GM10266 (cell line): ENCODE results near the gene ILF3.

ENCODE experiments used
- DNase-seq: peaks from one replicate; pipeline ENCODE4 v3.0.0; 2012; ENCODE audit errors: extremely low spot score
- CTCF ChIP-seq: IDR thresholded peaks from 2 replicates; pipeline ENCODE4 v1.5.1; 2012; ENCODE audit warnings: mild to moderate bottlenecking, low read depth; ENCODE audit not compliant: control insufficient read depth, insufficient read depth; ENCODE audit errors: missing control alignments

ILF3 gene

GRCh38 chr19:10701955-10702525, 47.9 kb downstream of the ILF3 start:
- TF ChIP-seq CTCF: peak; percentile 41
- DNase-seq: peak; percentile 66

- TF ChIP-seq CTCF: no peak
- DNase-seq: no peak
Measured at GRCh38 chr19:10706990-10707389, 52.8 kb downstream of the ILF3 start.

- no peak for DNase-seq
- no peak for TF ChIP-seq CTCF
Measured at GRCh38 chr19:10707440-10707839, 53.3 kb downstream of the ILF3 start.

GRCh38 chr19:10708291-10708690, 54.1 kb downstream of the ILF3 start:
- DNase-seq: no peak
- no peak for TF ChIP-seq CTCF

DNA sequence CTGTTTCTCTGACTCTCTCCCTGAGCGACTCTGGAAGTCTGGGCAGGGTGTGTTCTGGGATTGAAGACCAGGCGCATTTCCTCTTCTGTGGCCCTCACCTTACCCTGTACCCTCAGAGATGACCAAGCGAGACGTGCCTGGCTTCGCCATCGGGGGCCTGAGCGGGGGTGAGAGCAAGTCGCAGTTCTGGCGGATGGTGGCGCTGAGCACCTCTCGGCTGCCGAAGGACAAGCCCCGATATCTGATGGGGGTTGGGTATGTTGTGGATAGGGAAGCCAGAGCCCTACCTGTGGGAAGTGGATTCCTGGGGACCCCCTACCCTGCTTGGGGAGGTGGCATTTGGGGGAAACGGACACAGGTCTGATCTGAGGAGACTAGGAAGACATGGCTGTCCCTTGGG, 57.9 kb downstream of the ILF3 start:
- DNase-seq: no peak
- no peak for TF ChIP-seq CTCF

DNA sequence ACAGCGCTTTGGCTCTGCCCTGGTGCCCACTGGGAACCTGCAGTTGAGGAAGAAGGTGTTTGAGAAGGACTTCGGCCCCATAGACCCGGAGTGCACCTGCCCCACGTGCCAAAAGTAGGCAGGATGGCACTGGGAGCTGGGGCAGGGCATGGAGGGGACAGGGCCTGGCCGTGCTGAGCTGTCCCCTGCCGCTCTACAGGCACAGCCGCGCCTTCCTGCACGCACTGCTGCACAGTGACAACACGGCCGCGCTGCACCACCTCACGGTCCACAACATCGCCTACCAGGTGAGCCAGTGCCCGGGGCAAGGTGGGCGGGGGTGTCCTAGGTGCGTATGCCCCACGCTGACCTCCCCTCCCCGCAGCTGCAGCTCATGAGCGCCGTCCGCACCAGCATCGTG, 58.6 kb downstream of the ILF3 start:
- no peak for TF ChIP-seq CTCF
- DNase-seq: no peak

GRCh38 chr19:10713317-10713716, 59.2 kb downstream of the ILF3 start:
- TF ChIP-seq CTCF: no peak
- no peak for DNase-seq
